Stimulated activated CD8-positive, alpha-beta memory T cell treated with anti-CD3 and anti-CD28 coated beads, Interleukin-7, amount 100 ng/mL, for 48 hours (primary cell): Measurements from ENCODE around the gene RIGI.
A peak's percentile ranks its signal among the peaks of the same experiment; 100 is the strongest.
"Not testable (repeated sequence)": the region's sequence is repeated elsewhere in the genome, so short reads cannot be mapped to it uniquely, and the experiment has no call there.

Experiments
- DNase-seq, 2 donors: peaks; one replicate each; pipeline ENCODE4 v3.0.0-alpha.2; 2020; ENCODE audit warnings: low read depth in 1 of 2; ENCODE audit errors: extremely low read depth in 1 of 2

The RIGI gene

GRCh38 chr9:32526041-32526706, at the start of gene RIGI:
Gene RIGI, minus strand, starts transcription at chr9:32526196. Its CDS starts 30 bp downstream, at chr9:32526166.
- peak; percentile 47 to 64 for DNase-seq

GRCh38 chr9:32574858-32575257, 48.9 kb upstream of the RIGI start:
- DNase-seq = no peak

GRCh38 chr9:32573821-32574220, 47.8 kb upstream of the RIGI start:
- no peak for DNase-seq

GRCh38 chr9:32572900-32573523, 47.0 kb upstream of the RIGI start, which contains the start of gene NDUFB6:
Gene NDUFB6, minus strand, starts transcription at chr9:32573159. Its CDS starts 99 bp downstream, at chr9:32573060.
- DNase-seq = peak; percentile 85 to 92

GRCh38 chr9:32571969-32572899, 46.2 kb upstream of the RIGI start:
- peak in 1 of 2 donors; percentile 61 for DNase-seq

GRCh38 chr9:32570262-32570661, 44.3 kb upstream of the RIGI start:
- no peak for DNase-seq

GRCh38 chr9:32566770-32567169, 40.8 kb upstream of the RIGI start:
- no peak for DNase-seq

GRCh38 chr9:32565967-32566366, 40.0 kb upstream of the RIGI start:
- DNase-seq = no peak

GRCh38 chr9:32558408-32558934, 32.5 kb upstream of the RIGI start:
- DNase-seq = no peak

- DNase-seq = no peak
Observed at GRCh38 chr9:32554591-32554990, 28.6 kb upstream of the RIGI start.

GRCh38 chr9:32554107-32554506, 28.1 kb upstream of the RIGI start:
- no peak for DNase-seq

GRCh38 chr9:32552172-32552872, 26.3 kb upstream of the RIGI start, which contains the start of the genes SMIM27 and TOPORS:
Gene SMIM27, plus strand, starts transcription at chr9:32552327. Its CDS starts 108 bp downstream, at chr9:32552435.
Gene TOPORS, minus strand, starts transcription at chr9:32552586. Its CDS starts 150 bp downstream, at chr9:32552436.
- peak; percentile 77 to 80 for DNase-seq

GRCh38 chr9:32551276-32552051, 25.5 kb upstream of the RIGI start:
- DNase-seq = peak in 1 of 2 donors; percentile 37

GRCh38 chr9:32550562-32551275, 24.7 kb upstream of the RIGI start:
- DNase-seq = peak; percentile 81 to 89

GRCh38 chr9:32550150-32550561, 24.2 kb upstream of the RIGI start:
- DNase-seq = no peak

- not testable (repeated sequence) for DNase-seq
Observed at GRCh38 chr9:32548213-32548612, 22.2 kb upstream of the RIGI start.

- no peak for DNase-seq
Observed at GRCh38 chr9:32545884-32546283, 19.9 kb upstream of the RIGI start.

- no peak for DNase-seq
Observed at GRCh38 chr9:32543047-32543446, 17.1 kb upstream of the RIGI start.

- no peak for DNase-seq
Observed at GRCh38 chr9:32533816-32534215, 7.8 kb upstream of the RIGI start.
